GM12874 (cell line): Measurements from ENCODE around the gene RTCA.

ENCODE experiments used
- TF ChIP-seq, protein P1 (sequence below): IDR thresholded peaks from 2 replicates; pipeline ENCODE4 v1.5.1; 2011; ENCODE audit warnings: low read depth, mild to moderate bottlenecking, control low read depth, low read length, moderate library complexity; ENCODE audit not compliant: insufficient read depth

The RTCA gene

DNA sequence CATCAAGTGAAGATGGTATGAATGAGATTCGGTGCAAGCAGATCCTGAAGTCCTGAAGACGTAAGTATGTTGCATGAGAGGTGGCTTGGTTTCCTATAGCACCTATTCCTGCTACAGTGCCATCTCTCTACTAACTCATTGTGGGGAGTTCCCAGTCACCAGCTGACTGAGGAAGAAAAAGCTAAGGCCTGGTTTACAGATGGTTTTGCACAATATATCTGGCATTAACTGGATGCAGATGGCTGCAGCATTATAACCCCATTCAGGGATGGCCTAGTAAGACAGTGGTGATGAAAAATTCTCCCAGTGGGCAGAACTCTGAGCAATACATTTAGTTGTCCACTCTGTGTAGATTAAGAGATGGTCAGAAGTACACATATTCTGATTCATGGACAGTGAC lies 36.7 kb downstream of the RTCA start:
- TF ChIP-seq, protein P1, sequence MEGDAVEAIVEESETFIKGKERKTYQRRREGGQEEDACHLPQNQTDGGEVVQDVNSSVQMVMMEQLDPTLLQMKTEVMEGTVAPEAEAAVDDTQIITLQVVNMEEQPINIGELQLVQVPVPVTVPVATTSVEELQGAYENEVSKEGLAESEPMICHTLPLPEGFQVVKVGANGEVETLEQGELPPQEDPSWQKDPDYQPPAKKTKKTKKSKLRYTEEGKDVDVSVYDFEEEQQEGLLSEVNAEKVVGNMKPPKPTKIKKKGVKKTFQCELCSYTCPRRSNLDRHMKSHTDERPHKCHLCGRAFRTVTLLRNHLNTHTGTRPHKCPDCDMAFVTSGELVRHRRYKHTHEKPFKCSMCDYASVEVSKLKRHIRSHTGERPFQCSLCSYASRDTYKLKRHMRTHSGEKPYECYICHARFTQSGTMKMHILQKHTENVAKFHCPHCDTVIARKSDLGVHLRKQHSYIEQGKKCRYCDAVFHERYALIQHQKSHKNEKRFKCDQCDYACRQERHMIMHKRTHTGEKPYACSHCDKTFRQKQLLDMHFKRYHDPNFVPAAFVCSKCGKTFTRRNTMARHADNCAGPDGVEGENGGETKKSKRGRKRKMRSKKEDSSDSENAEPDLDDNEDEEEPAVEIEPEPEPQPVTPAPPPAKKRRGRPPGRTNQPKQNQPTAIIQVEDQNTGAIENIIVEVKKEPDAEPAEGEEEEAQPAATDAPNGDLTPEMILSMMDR = no peak

- TF ChIP-seq, protein P1 = no peak
These were observed 38.2 kb downstream of the RTCA start for GRCh38 chr1:100304227-100304626.

DNA sequence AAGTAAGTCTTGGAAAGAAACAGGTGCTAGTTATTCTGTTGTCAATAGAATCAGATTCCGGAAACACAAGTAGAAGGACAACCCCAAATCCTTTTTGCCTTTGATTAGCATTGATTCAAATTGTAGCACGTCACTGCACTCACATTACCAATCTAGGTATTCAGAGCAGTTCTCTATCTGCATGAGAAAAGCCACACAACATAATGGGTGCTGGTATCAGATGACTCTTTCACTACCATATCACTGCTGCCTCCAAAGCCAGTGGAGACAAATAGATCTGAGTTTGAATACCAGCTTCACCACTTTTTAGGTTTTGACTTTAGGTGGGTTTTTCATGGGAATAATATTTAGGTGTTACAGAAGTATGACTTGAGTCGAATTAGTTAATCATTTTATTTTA lies 38.9 kb downstream of the RTCA start:
- TF ChIP-seq, protein P1 = no peak

DNA sequence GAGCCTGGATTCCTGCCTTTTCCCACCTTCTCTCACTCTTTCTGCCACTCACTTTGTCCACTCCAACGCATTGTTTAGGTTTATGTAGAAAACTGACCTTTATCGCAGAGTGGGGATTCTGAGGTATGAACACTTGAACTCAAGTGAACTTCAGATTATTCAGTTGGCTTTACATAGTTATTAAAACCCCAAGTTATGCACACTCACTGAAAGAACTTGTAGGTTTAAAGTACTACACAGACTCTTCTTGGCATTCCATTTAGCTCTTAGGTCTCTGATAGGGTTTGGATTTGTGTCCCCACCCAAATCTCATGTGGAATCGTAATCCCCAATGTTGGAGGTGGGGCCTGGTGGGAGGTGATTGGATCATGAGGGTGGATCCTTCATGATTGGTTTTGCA lies 39.9 kb downstream of the RTCA start:
- TF ChIP-seq, protein P1 = no peak

DNA sequence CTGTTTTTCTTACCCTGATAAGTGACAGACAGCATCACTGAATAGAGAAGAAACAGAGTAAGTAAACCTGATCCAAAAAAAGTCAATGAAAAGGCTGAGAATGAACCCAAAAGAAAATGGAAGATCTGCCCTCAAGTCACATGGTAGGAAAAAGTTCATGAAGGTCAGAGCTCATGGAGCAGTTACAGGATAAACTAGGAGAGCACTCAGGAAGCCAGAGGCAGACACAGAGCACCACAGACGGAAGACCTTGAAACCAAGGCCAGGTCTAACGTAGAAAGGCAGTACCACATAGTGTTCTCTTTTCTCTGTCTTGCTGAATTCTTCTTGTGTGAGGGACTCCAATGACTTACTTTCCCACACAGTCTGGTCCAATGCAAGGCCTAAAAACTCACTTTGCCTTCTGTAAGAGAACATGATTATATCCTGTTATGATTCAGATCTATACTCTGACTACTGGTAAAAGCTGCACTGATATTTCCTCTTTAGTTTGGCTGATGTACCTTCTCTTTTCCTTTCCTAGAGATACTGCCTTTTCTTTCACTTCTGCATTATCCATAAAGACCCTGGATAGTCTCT lies 40.8 kb downstream of the RTCA start:
- TF ChIP-seq, protein P1 = no peak

GRCh38 chr1:100308777-100309176 lies 42.8 kb downstream of the RTCA start:
- TF ChIP-seq, protein P1 = no peak

GRCh38 chr1:100309863-100310262 lies 43.8 kb downstream of the RTCA start:
- TF ChIP-seq, protein P1 = no peak
